GM21737 (cell line): Measurements from ENCODE around the gene CYP4F12.
"Not testable (repeated sequence)": the region's sequence is repeated elsewhere in the genome, so short reads cannot be mapped to it uniquely, and the experiment has no call there.

ENCODE experiments used
- ATAC-seq: cut with Tn5 transposase; IDR thresholded peaks from one replicate; pipeline ENCODE4 v1.9.1; 2021; ENCODE audit warnings: mild to moderate bottlenecking, moderate library complexity; ENCODE audit not compliant: unreplicated experiment

Gene CYP4F12

DNA sequence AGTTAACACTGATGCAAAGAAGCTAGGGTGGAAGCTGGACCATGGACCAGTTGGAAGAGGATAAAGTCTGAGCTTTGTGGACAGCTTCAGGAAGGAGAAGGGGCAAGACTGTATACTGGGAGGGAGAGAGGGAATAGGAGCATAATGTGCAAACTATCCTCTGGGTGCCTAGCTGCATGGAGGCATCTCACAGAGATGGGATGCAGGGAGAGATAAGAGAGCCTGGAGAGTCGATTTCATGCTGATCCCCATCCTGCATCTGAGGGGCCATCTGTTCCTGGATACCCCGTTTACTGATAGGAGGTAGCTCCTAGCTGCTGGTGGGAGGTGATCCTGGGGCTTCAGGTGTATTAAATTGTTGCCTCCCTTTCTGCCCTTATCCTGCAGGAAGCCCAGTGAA is 23.4 kb upstream of the CYP4F12 start:
- ATAC-seq = no peak

GRCh38 chr19:15650123-15650522 is 22.8 kb upstream of the CYP4F12 start:
- not testable (repeated sequence) for ATAC-seq

- no peak for ATAC-seq
Observed at GRCh38 chr19:15651791-15652190, 21.1 kb upstream of the CYP4F12 start.

GRCh38 chr19:15652559-15653278 is 20.2 kb upstream of the CYP4F12 start:
- no peak for ATAC-seq

- no peak for ATAC-seq
Observed at GRCh38 chr19:15656467-15656866, 16.4 kb upstream of the CYP4F12 start.

DNA sequence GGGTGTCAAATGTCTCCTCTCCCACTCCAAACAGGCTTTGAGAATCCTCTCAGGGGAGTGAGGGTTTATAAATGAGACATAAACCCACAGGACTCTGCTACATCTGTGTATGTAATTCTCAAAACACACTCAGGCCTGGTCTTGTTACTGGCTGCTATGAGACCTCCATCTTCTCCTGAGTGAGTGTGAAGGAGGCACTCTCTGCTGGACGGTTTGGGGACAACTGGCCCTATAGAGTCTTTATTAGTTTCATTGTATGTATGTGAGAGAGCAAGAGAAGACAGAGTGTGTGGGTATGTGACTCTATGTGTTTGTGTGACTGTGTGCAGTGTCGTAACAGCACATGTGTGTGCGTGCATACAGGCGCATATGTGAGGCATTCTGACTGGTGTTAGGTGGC is 9.6 kb upstream of the CYP4F12 start:
- ATAC-seq = no peak

DNA sequence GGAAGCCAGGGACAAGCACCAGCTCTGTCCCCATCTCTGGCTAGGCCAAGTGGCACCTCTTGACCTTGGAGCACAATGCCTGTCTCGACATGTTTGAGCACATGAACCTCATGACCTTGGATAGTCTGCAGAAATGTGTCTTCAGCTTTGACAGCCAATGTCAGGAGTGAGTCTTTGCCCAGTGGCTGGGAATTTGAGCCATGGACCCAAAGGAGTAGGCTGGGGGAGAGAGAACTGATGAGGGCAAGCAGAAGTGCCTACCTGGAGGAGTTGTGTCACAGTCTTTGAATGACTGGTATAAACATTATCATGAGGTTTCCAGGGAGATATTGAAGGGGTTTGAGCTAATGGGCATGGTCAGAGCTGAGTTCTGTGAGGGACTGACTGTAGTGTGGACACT is 6.7 kb upstream of the CYP4F12 start:
- ATAC-seq = no peak

GRCh38 chr19:15666883-15667282 is 6.0 kb upstream of the CYP4F12 start:
- ATAC-seq = no peak

GRCh38 chr19:15669440-15669839 is 3.4 kb upstream of the CYP4F12 start:
- no peak for ATAC-seq

DNA sequence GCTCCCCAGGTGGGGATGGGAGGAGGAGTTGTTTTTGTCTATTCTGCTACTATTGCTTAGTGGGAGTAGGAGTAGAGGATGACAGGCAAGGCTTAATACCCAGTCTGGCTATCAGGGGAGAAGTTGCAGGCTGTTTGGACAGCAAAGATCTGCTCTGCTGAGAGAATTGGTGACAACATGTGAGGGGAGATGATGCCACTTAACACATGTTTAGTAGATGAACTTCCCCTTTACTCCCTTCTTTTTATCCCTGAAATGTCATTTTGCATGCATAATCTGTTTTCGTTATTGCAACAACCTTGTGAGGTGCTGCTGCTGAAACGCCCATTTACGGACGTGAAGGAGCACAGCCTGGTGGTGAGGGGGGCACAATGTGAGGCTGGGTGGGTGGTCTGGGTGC is 3.0 kb upstream of the CYP4F12 start:
- no peak for ATAC-seq

GRCh38 chr19:15671237-15671821 is 1.6 kb upstream of the CYP4F12 start:
- ATAC-seq = no peak

DNA sequence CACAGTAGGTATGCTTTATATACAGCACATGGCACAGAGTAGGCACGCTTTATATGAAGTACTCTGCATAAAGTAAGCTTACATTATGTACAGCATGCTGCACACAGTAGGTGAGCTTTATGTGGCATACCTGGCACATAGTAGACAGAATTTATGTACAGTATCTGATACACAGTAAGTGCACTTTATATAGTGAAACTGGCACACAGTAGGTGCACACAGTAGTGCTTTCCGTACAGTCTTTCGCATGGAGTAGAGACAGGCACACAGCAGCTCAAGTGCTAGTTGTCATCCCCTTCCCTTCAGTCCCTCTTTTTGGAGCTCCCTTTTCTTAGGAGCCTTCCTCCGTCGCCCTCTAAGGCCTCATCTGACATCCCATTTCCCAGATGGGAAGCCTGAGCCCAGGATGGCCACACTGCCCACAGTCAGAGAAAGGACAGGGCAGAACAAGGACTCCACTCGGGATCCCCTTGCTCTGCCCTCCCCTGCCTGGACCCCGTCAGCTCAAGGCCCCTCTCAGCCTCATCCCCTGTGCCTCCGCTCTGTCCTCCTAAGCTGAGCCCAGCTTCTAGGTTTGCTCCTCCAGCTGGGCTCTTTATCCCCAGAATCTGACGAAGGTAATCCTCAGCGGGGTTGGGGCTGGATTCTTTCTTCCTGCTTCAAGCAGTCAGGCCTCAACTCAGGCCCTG is 852 bp upstream of the CYP4F12 start:
- no peak for ATAC-seq

GRCh38 chr19:15673176-15673654 is 328 bp downstream of the CYP4F12 start:
- ATAC-seq = no peak

DNA sequence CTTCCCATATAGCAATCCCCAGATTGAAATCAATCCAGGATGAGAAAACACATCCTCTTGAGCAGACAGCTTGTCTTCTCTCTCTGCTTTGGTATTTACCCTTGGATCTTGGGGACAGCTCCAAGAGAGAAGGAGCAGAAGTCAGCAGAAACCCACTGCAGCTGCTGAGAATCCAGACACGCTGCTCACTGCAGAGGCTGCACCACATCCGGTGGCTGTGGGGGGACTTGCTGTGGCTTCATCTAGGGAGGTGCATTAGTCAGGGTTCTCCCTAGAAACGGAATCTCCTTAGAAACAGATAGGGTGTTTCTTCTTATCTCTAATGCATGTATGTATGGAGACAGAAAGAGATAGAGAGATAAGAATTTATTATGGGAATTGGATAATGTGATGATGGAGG is 2.7 kb downstream of the CYP4F12 start:
- no peak for ATAC-seq

DNA sequence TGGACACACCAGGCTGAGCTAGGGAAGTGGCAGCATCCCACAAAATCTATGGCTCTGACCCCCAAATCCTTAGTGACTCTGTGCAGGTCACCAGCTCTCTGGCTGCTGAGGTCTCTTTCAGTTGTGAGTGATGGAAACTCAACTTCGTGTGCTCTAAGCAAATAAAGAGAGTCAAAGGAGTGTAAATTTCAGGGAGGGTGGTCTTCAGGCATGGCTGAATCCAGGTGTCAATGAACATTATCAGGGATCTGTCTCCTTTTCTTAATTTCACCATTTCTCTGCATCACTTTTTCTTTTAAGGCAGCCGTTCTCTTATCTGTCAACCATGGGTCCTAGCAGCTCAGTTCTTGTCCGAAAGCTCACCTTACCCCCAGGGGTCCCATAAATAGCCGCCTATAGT is 6.2 kb downstream of the CYP4F12 start:
- ATAC-seq = no peak

DNA sequence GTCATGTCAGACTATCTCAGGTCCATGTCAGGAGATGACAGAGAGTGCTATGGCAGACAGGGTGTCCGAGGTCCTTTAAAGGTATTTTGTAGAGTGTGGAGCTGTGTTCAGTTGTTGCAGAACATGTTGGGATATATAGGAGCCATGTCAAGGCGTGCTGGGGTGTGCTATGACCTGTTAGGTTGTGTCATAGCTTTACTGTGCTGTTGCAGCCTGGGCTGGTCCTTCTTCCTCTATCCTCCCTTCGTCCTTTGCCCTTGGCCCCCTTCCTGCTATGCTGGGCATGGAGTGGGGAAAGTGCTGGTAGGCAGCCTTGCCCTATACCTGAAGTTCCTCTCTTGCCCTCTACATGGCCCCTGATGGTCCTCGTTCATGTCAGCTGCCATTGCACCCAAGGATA is 7.0 kb downstream of the CYP4F12 start:
- ATAC-seq = not testable (repeated sequence)

DNA sequence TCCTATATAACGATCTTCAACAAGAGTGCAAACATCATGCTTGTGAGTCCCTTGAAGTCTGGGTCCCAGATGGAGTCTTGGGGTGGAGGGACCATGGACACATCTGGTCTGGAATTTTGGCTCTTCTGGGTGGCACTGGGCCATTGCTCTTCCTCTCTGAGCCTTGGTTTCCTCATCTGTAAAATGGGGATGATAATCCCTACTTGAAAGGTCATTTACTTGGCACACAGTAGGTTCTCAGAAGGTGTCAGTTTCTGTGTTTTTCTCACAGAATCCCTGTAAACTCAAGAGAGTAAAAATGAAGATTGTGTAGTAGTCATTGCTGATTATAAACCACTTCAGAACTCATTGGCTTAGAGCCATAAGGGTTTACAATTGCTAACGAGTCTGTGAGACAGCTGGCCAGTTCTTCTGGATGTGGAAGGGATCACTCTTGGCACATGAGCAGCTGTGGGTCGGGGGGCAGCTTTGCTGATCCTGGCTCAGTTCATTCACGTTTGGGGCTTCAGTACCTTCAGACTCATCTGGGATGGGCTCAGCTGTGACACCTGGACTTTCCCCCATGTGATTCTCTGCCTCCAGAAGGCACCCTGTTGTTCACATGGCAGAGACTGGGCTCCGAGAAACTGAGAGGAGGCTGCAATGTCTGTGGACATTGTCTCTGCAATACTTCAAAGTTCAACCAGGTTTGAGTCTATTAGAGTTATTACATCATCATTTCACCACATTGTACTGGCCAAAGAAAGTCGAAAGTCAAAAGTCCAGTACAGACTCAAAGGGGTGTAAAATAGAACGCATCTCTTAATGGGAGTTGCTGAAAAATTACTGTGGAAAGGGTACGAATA is 7.8 kb downstream of the CYP4F12 start:
- no peak for ATAC-seq

GRCh38 chr19:15683411-15683810 is 10.5 kb downstream of the CYP4F12 start:
- ATAC-seq = no peak

DNA sequence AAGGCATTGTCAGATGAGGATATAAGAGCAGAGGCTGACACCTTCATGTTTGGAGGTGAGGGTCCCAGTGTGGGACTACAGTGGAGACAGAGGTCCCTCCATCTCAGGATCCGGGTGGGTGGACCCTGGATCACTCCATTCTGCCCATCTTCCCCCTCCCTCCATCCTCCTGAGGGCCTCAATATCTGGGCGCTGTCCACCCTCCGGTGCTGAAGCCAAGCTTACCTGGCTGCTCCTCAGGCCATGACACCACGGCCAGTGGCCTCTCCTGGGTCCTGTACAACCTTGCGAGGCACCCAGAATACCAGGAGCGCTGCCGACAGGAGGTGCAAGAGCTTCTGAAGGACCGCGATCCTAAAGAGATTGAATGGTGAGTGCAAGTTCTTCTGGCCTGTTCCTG is 11.9 kb downstream of the CYP4F12 start:
- no peak for ATAC-seq

GRCh38 chr19:15696654-15697194 is 23.8 kb downstream of the CYP4F12 start:
- no peak for ATAC-seq
